Thyroid gland (tissue), 4 donors: ENCODE data around the gene PHLDB3.
A peak's percentile ranks its signal among the peaks of the same experiment; 100 is the strongest.

Source experiments
- POLR2A ChIP-seq, 2 donors: fragments of 450-650 bp; IDR thresholded peaks; one replicate each; pipeline ENCODE4 v1.6.1; 2017; ENCODE audit warnings: antibody characterized with exemption in 2 of 2, mild to moderate bottlenecking in 2 of 2, moderate library complexity in 1 of 2
- TF ChIP-seq, protein P1 (sequence below), 6 experiments: fragments of 200-600 bp in 3 of 6; fragments of 450-650 bp in 3 of 6; sonication (generic) in 3 of 6; IDR thresholded peaks; one replicate each; pipeline ENCODE4 v1.5.1; 2016 to 2019; ENCODE audit warnings: antibody characterized with exemption in 6 of 6, mild to moderate bottlenecking in 2 of 6, inconsistent platforms in 1 of 6, moderate library complexity in 1 of 6

DNA sequence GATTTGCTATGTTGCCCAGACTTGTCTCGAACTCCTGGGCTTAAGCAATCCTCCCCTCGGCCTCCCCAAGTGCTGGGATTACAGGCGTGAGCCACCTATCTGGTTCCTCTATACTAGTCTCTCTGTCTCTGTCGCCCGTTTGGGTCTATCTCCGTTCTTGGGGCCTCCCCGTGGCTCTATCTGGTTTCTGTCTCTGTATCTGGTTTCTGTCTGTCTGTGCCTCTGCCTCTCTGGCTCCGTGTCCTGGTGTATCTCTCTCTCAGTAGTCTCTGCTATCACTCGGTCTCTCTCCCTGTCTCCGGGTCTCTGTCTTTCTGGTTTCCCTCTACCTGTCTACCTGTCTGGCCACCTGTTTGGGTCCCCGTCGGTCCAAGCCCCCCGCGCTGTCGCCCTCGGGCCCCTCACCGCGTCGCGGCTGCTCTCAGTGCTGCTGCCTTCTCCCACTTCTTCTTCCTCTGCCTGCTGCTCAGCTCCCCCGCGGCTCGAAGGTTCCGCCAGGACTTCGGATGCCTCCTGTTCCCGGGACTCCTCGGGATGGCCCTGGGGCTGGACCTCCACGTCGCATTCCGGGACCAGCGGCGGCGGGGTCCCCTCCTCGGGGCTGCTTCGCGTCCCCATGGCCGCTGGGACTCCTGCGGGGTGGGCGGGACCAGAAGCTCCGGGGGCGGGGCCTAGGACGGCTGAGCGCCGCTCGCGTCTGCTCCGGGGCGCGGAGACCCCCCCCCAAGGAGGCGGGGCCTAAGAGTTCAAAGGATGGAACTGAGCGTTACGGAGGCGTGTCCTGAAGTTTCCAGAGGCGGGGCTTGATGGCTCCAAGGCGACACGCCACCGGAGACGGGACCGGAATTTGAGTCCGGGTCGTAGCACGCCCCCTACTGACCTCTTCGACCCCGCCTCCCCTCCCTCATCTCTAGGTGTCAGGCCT is 783 bp downstream of the PHLDB3 start:
- TF ChIP-seq, protein P1, sequence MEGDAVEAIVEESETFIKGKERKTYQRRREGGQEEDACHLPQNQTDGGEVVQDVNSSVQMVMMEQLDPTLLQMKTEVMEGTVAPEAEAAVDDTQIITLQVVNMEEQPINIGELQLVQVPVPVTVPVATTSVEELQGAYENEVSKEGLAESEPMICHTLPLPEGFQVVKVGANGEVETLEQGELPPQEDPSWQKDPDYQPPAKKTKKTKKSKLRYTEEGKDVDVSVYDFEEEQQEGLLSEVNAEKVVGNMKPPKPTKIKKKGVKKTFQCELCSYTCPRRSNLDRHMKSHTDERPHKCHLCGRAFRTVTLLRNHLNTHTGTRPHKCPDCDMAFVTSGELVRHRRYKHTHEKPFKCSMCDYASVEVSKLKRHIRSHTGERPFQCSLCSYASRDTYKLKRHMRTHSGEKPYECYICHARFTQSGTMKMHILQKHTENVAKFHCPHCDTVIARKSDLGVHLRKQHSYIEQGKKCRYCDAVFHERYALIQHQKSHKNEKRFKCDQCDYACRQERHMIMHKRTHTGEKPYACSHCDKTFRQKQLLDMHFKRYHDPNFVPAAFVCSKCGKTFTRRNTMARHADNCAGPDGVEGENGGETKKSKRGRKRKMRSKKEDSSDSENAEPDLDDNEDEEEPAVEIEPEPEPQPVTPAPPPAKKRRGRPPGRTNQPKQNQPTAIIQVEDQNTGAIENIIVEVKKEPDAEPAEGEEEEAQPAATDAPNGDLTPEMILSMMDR (IDR thresholded peaks at IDR 0.05) = peak in 1 of 6 experiments; percentile 2
- peak in 1 of 2 donors; percentile 49 for TF ChIP-seq POLR2A (IDR thresholded peaks at IDR 0.05)
